GM11168 (cell line): ENCODE results near the gene ANKRD62.

Source experiments
- in situ Hi-C: fragments of 300-500 bp; cut with MboI; formaldehyde crosslinking; loops from one replicate; pipeline ENCODE4 v1.12.0; 2022; ENCODE audit warnings: low sequenced_read_pairs; ENCODE audit not compliant: unreplicated experiment

The ANKRD62 gene

GRCh38 chr18:12159446-12159845 lies 65.8 kb downstream of the ANKRD62 start:
- in situ Hi-C loops: loop anchor here (10.0 kb wide), 1 partner anchor 85 kb away; no protein-coding TSS in a partner anchor

- in situ Hi-C loops: no loop called here
Measured at GRCh38 chr18:12162786-12163185, 69.1 kb downstream of the ANKRD62 start.

- in situ Hi-C loops: no loop called here
Measured at GRCh38 chr18:12165038-12165768, 71.6 kb downstream of the ANKRD62 start.
